Measurements from ENCODE around the gene NCKAP1.

NCKAP1 gene

DNA sequence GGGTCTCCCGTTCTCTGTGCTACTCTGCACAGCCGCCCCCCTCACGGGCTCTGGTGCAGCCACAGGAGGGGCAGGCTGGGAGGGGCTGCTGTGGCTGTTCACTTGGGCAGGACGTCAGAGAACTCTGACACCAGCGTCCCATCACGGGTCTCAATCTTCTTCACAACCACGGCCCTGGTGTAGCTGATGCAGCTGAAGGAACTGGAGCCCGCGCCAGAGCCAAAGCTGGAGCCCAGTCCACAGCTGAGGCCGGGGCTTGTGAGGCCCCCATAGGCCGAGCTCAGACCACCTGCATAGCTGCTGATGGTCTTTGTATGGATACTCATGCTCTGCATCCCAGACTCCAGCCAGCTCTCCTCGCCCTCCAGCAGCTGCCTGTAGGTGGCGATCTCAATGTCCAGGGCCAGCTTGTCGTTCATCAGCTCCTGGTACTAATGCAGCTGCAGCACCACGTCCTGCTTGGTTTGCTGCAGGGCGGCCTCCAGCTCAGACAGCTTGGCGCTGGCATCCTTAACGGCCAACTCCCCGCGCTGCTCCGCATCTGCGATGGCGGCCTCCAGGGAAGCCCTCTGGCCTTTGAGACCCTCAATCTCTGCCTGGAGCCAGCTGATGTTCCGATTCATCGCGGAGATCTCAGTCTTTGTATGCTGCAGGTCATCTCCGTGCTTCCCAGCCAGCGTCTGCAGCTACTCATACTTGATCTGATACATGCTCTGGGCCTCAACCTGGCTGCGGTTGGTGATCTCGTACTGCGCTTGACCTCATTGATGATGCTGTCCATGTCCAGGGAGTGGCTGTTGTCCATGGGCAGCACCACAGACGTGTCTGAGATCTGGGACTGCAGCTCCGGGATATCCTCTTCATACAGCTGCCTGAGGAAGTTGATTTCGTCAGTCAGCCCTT, 32.9 kb upstream of the NCKAP1 start:
- ATAC-seq, result no peak; the same call in 2 of the 3 replicates
- TF ChIP-seq PPARA (CRISPR knock-in tag; IDR thresholded peaks at IDR 0.05; ENCODE audit: borderline replicate concordance) (no peak), TCF4 (CRISPR knock-in tag; IDR thresholded peaks at IDR 0.05; ENCODE audit: borderline replicate concordance) (no peak), TOX (CRISPR knock-in tag; IDR thresholded peaks at IDR 0.05; ENCODE audit: borderline replicate concordance) (no peak), CSDC2 (CRISPR knock-in tag; IDR thresholded peaks at IDR 0.05) (no peak), ZNF8 (CRISPR knock-in tag; IDR thresholded peaks at IDR 0.05) (no peak), ZC3H10 (CRISPR knock-in tag; IDR thresholded peaks at IDR 0.05) (no peak), POU6F1 (CRISPR knock-in tag; IDR thresholded peaks at IDR 0.05; ENCODE audit: borderline replicate concordance, low read depth) (no peak), ESRRG (CRISPR knock-in tag; IDR thresholded peaks at IDR 0.05) (no peak), BACH2 (CRISPR knock-in tag; IDR thresholded peaks at IDR 0.05; ENCODE audit: borderline replicate concordance) (no peak), ARNTL (CRISPR knock-in tag; IDR thresholded peaks at IDR 0.05; ENCODE audit: borderline replicate concordance, low read depth) (no peak), TSHZ2 (CRISPR knock-in tag; IDR thresholded peaks at IDR 0.05) (no peak), ISL1 (CRISPR knock-in tag; IDR thresholded peaks at IDR 0.05) (no peak), GLIS3 (CRISPR knock-in tag; IDR thresholded peaks at IDR 0.05) (no peak), OSR1 (CRISPR knock-in tag; IDR thresholded peaks at IDR 0.05) (no peak), ZNF70 (CRISPR knock-in tag; IDR thresholded peaks at IDR 0.05) (no peak)

DNA sequence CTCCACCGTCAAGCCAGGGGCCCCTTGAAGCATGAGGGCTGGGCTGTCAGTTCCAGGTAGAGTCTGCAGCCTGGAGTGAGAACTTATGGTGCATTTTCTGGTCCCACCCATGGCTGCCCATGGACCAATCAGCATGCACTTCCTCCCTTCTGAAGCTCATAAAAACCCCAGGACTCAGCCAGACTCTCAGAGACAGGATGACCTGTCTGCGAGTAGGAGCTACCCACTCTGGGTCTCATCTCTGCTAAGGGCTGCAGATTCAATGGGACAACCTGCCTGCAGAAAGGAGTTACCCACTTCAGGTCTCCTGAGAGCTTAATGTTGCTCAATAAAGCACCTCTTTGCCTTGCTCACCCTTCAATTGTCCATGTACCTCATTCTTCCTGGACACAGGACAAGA, 30.9 kb upstream of the NCKAP1 start:
- TF ChIP-seq POU6F1 (CRISPR knock-in tag; IDR thresholded peaks at IDR 0.05; ENCODE audit: borderline replicate concordance, low read depth), result no peak
- TF ChIP-seq, protein P1, sequence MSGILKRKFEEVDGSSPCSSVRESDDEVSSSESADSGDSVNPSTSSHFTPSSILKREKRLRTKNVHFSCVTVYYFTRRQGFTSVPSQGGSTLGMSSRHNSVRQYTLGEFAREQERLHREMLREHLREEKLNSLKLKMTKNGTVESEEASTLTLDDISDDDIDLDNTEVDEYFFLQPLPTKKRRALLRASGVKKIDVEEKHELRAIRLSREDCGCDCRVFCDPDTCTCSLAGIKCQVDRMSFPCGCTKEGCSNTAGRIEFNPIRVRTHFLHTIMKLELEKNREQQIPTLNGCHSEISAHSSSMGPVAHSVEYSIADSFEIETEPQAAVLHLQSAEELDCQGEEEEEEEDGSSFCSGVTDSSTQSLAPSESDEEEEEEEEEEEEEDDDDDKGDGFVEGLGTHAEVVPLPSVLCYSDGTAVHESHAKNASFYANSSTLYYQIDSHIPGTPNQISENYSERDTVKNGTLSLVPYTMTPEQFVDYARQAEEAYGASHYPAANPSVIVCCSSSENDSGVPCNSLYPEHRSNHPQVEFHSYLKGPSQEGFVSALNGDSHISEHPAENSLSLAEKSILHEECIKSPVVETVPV (CRISPR knock-in tag; IDR thresholded peaks at IDR 0.05), result no peak
- no peak for TF ChIP-seq TOX (CRISPR knock-in tag; IDR thresholded peaks at IDR 0.05; ENCODE audit: borderline replicate concordance)
- no peak for TF ChIP-seq RARB (CRISPR knock-in tag; IDR thresholded peaks at IDR 0.05)
- TF ChIP-seq, protein P2, sequence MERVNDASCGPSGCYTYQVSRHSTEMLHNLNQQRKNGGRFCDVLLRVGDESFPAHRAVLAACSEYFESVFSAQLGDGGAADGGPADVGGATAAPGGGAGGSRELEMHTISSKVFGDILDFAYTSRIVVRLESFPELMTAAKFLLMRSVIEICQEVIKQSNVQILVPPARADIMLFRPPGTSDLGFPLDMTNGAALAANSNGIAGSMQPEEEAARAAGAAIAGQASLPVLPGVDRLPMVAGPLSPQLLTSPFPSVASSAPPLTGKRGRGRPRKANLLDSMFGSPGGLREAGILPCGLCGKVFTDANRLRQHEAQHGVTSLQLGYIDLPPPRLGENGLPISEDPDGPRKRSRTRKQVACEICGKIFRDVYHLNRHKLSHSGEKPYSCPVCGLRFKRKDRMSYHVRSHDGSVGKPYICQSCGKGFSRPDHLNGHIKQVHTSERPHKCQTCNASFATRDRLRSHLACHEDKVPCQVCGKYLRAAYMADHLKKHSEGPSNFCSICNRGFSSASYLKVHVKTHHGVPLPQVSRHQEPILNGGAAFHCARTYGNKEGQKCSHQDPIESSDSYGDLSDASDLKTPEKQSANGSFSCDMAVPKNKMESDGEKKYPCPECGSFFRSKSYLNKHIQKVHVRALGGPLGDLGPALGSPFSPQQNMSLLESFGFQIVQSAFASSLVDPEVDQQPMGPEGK (CRISPR knock-in tag; IDR thresholded peaks at IDR 0.05; ENCODE audit: borderline replicate concordance), result no peak
- TF ChIP-seq CREB5 (CRISPR knock-in tag; IDR thresholded peaks at IDR 0.05; ENCODE audit: low read depth), result no peak
- ATAC-seq, result no peak
